ENCODE data around the gene VAPA. TPM values are rescaled to one million over a fixed set of nuclear protein-coding genes. Genes with fewer than 3 reads are reported as not detected.

The VAPA gene
- total RNA-seq, 2 experiments from 2014 or later = 139 to 176 TPM

DNA sequence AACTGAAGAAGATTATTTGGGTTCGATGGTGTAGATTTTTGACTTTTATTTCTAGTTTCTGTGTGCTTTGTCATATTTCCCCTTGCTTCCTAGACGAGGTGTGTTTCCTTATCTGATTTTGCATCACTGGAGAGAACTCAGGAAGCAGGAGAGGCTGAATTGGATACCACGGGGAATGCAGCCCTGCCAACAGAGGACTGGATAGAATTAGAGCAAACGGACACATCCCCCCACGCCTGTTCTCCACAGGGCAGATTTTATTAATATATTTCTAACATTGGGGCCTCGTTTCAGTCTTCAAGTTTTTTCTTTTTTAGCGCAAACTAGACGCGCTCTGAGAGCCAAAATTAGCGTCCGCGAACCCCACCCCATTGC is 678 bp upstream of the VAPA start:
- BruUV-seq (replicated peaks) = no TSS peak
- intact Hi-C loops (cut with micrococcal nuclease; ENCODE audit: unreplicated experiment) = loop anchor here (2.0 to 5.0 kb wide), 3 partner anchors 436 to 614 kb away; partner anchors contain the start of genes NAPG and RALBP1
- H3K9me3 ChIP-seq (ENCODE audit: low read length) = peaks cover 5% of the 10 kb centered on the region
- POLR2A ChIA-PET = interaction anchor here (0.6 to 1.6 kb wide), 10 partner anchors 10 to 614 kb away, joined by 3 to 11 read pairs (median 3); no protein-coding TSS in a partner anchor
- H4K20me1 ChIP-seq (ENCODE audit: insufficient read depth, low read length) = peaks cover 31% of the 10 kb centered on the region
- DNase-seq (ENCODE audit: low spot score) = no peak
- no peak for TF ChIP-seq EZH2phosphoT487 (IDR thresholded peaks at IDR 0.05; ENCODE audit: borderline replicate concordance, low read depth, low read length)
- TF ChIP-seq, protein P1, sequence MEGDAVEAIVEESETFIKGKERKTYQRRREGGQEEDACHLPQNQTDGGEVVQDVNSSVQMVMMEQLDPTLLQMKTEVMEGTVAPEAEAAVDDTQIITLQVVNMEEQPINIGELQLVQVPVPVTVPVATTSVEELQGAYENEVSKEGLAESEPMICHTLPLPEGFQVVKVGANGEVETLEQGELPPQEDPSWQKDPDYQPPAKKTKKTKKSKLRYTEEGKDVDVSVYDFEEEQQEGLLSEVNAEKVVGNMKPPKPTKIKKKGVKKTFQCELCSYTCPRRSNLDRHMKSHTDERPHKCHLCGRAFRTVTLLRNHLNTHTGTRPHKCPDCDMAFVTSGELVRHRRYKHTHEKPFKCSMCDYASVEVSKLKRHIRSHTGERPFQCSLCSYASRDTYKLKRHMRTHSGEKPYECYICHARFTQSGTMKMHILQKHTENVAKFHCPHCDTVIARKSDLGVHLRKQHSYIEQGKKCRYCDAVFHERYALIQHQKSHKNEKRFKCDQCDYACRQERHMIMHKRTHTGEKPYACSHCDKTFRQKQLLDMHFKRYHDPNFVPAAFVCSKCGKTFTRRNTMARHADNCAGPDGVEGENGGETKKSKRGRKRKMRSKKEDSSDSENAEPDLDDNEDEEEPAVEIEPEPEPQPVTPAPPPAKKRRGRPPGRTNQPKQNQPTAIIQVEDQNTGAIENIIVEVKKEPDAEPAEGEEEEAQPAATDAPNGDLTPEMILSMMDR (conservative IDR thresholded peaks at IDR 0.05; ENCODE audit: low read length) = no peak
- peak overlapping the region; percentile 81 for H3K27ac ChIP-seq (ENCODE audit: low read depth, low read length, poor library complexity, severe bottlenecking)
- peak overlapping the region; percentile 99 for H3K4me3 ChIP-seq (ENCODE audit: low read depth, low read length, poor library complexity, severe bottlenecking)
- peak overlapping the region; percentile 97 for H2AFZ ChIP-seq (ENCODE audit: low read length)
- H3K36me3 ChIP-seq (ENCODE audit: insufficient read depth, low read length) = no peaks in the 10 kb centered on the region; the same call in 1 of the 2 replicates
- peaks cover 27% of the 10 kb centered on the region for H3K4me1 ChIP-seq (ENCODE audit: insufficient read depth, low read length, poor library complexity, severe bottlenecking)
- CTCF ChIA-PET (ENCODE audit: unreplicated experiment) = interaction anchor here (0.6 to 1.2 kb wide), 3 partner anchors 14 to 607 kb away, joined by 3 to 5 read pairs (median 3); no protein-coding TSS in a partner anchor
- H3K4me2 ChIP-seq (ENCODE audit: low read length) = peak overlapping the region; percentile 72
- H3K79me2 ChIP-seq (ENCODE audit: insufficient read depth, low read depth, low read length) = peaks cover 39% of the 10 kb centered on the region
- H3K9me2 ChIP-seq (ENCODE audit: insufficient read depth, low read length) = no peaks in the 10 kb centered on the region

DNA sequence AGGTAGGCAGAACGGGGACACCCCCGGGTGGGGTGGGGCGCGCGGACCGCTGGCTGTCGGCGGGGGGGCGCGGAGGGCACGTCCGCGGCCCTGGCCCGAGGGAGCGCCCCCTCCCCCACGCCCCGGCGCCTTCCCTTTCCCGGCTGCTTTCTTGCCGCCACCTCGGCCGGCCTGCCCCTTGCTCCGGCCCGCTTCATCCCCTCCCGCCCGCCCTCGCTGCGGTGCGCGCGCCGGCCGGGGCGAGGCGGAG is 443 bp downstream of the VAPA start:
- intact Hi-C loops (cut with micrococcal nuclease; ENCODE audit: unreplicated experiment) = loop anchor here (2.0 to 5.0 kb wide), 3 partner anchors 299 to 577 kb away; partner anchors contain the start of genes PPP4R1 and RALBP1
- Histone ChIP-seq H3K4me3 (ENCODE audit: low read depth, low read length, poor library complexity, severe bottlenecking) (peak overlapping the region; percentile 99), H3K4me1 (ENCODE audit: insufficient read depth, low read length, poor library complexity, severe bottlenecking) (peaks cover 36% of the 10 kb centered on the region), H3K36me3 (ENCODE audit: insufficient read depth, low read length) (no peaks in the 10 kb centered on the region; the same call in 1 of the 2 replicates), H3K79me2 (ENCODE audit: insufficient read depth, low read depth, low read length) (peaks cover 50% of the 10 kb centered on the region), H3K9me2 (ENCODE audit: insufficient read depth, low read length) (no peaks in the 10 kb centered on the region), H2AFZ (ENCODE audit: low read length) (peak overlapping the region; percentile 97; the same call in 1 of the 2 replicates), H4K20me1 (ENCODE audit: insufficient read depth, low read length) (peaks cover 42% of the 10 kb centered on the region), H3K9me3 (ENCODE audit: low read length) (peaks cover 5% of the 10 kb centered on the region), H3K27ac (ENCODE audit: low read depth, low read length, poor library complexity, severe bottlenecking) (peak overlapping the region; percentile 81), H3K4me2 (ENCODE audit: low read length) (peak overlapping the region; percentile 72)
- POLR2A ChIA-PET = interaction anchor here (1.0 to 1.6 kb wide), 4 partner anchors 13 to 47 kb away, joined by 3 to 11 read pairs (median 3); no protein-coding TSS in a partner anchor
- CTCF ChIA-PET (ENCODE audit: unreplicated experiment) = interaction anchor here (0.5 to 1.1 kb wide), 2 partner anchors 606 to 1457 kb away, joined by 3 read pairs; no protein-coding TSS in a partner anchor
- TF ChIP-seq, protein P1 (conservative IDR thresholded peaks at IDR 0.05; ENCODE audit: low read length) = no peak
- TF ChIP-seq EZH2phosphoT487 (IDR thresholded peaks at IDR 0.05; ENCODE audit: borderline replicate concordance, low read depth, low read length) = no peak
- no TSS peak for BruUV-seq (replicated peaks)
- DNase-seq (ENCODE audit: low spot score) = no peak
